IPS DF 6.9 (cell line): ENCODE data around the gene ARHGAP32.

Experiments used
- DNase-seq: peaks from one replicate; pipeline ENCODE4 v3.0.0-alpha.2; 2013; ENCODE audit warnings: low read depth, low spot score
- H3K27ac ChIP-seq: one replicate; pipeline ENCODE4 v1.5.1; 2013; ENCODE audit warnings: low read length, control low read depth
- H3K27me3 ChIP-seq: 2 replicates; pipeline ENCODE4 v1.6.1; 2013; ENCODE audit warnings: mild to moderate bottlenecking, low read length; ENCODE audit not compliant: control insufficient read depth, insufficient read depth
- H3K36me3 ChIP-seq: 2 replicates; pipeline ENCODE4 v1.6.1; 2013; ENCODE audit warnings: low read length; ENCODE audit not compliant: control insufficient read depth, insufficient read depth
- H3K4me1 ChIP-seq: 2 replicates; pipeline ENCODE4 v1.6.1; 2013; ENCODE audit warnings: low read length; ENCODE audit not compliant: control insufficient read depth, insufficient read depth
- H3K4me3 ChIP-seq: 2 replicates; pipeline ENCODE4 v1.5.1; 2013; ENCODE audit warnings: mild to moderate bottlenecking, low read length
- H3K9me3 ChIP-seq: 2 replicates; pipeline ENCODE4 v1.6.1; 2013; ENCODE audit warnings: low read length, inconsistent platforms; ENCODE audit not compliant: control insufficient read depth, insufficient read depth
- WGBS: extraction: QIAGEN DNeasy Blood & Tissue Kit; methylation state at CpG from one replicate; pipeline ENCODE4 v1.1.7; 2013; ENCODE audit warnings: mixed read lengths, missing lambda C conversion rate; ENCODE audit not compliant: insufficient read length, insufficient coverage; 5-methylcytosine and 5-hydroxymethylcytosine counted together

The ARHGAP32 gene

GRCh38 chr11:128937480-128937879 lies 254.6 kb downstream of the ARHGAP32 start:
- Histone ChIP-seq H3K9me3 (no peaks in the 10 kb centered on the region), H3K4me3 (no peak overlapping the region), H3K27me3 (peaks cover 7% of the 10 kb centered on the region; the same call in 1 of the 2 replicates), H3K36me3 (no peaks in the 10 kb centered on the region), H3K27ac (no peak overlapping the region), H3K4me1 (peaks cover 9% of the 10 kb centered on the region)
- no peak for DNase-seq
- no CpG with 5 or more reads among the region's 9 CpGs for WGBS

- Histone ChIP-seq H3K27me3 (peaks cover 9% of the 10 kb centered on the region; the same call in 1 of the 2 replicates), H3K4me3 (no peak overlapping the region), H3K36me3 (no peaks in the 10 kb centered on the region), H3K4me1 (peaks cover 9% of the 10 kb centered on the region), H3K9me3 (no peaks in the 10 kb centered on the region), H3K27ac (no peak overlapping the region)
- peak; percentile 55 for DNase-seq
- WGBS = no CpG with 5 or more reads among the region's 16 CpGs
These were observed 255.4 kb downstream of the ARHGAP32 start for GRCh38 chr11:128936606-128937251.

GRCh38 chr11:128934926-128935325 lies 257.2 kb downstream of the ARHGAP32 start:
- H3K27me3 ChIP-seq = peaks cover 12% of the 10 kb centered on the region; the same call in 1 of the 2 replicates
- no peak overlapping the region for H3K27ac ChIP-seq
- no peaks in the 10 kb centered on the region for H3K9me3 ChIP-seq
- H3K36me3 ChIP-seq = no peaks in the 10 kb centered on the region
- WGBS = no CpG with 5 or more reads among the region's 10 CpGs
- H3K4me1 ChIP-seq = peaks cover 9% of the 10 kb centered on the region
- DNase-seq = no peak
- no peak overlapping the region for H3K4me3 ChIP-seq

GRCh38 chr11:128934351-128934750 lies 257.8 kb downstream of the ARHGAP32 start:
- no peak overlapping the region for H3K4me3 ChIP-seq
- peaks cover 18% of the 10 kb centered on the region; the same call in 1 of the 2 replicates for H3K27me3 ChIP-seq
- no peak overlapping the region for H3K27ac ChIP-seq
- no peaks in the 10 kb centered on the region for H3K9me3 ChIP-seq
- no peaks in the 10 kb centered on the region for H3K36me3 ChIP-seq
- WGBS = no CpG with 5 or more reads among the region's 7 CpGs
- peaks cover 11% of the 10 kb centered on the region for H3K4me1 ChIP-seq
- DNase-seq = no peak

- no peak overlapping the region for H3K4me3 ChIP-seq
- no peaks in the 10 kb centered on the region for H3K36me3 ChIP-seq
- peaks cover 20% of the 10 kb centered on the region; the same call in 1 of the 2 replicates for H3K27me3 ChIP-seq
- peaks cover 11% of the 10 kb centered on the region for H3K4me1 ChIP-seq
- no CpG with 5 or more reads among the region's 7 CpGs for WGBS
- H3K27ac ChIP-seq = no peak overlapping the region
- H3K9me3 ChIP-seq = no peaks in the 10 kb centered on the region
- no peak for DNase-seq
These were observed 258.5 kb downstream of the ARHGAP32 start for GRCh38 chr11:128933481-128934178.

GRCh38 chr11:128931668-128932067 lies 260.5 kb downstream of the ARHGAP32 start:
- DNase-seq = no peak
- Histone ChIP-seq H3K27me3 (peaks cover 33% of the 10 kb centered on the region), H3K4me1 (peaks cover 8% of the 10 kb centered on the region), H3K27ac (no peak overlapping the region), H3K36me3 (no peaks in the 10 kb centered on the region), H3K9me3 (no peaks in the 10 kb centered on the region), H3K4me3 (no peak overlapping the region)
- no CpG with 5 or more reads among the region's 6 CpGs for WGBS

- no peaks in the 10 kb centered on the region for H3K36me3 ChIP-seq
- H3K27me3 ChIP-seq = peaks cover 39% of the 10 kb centered on the region
- H3K9me3 ChIP-seq = no peaks in the 10 kb centered on the region
- peaks cover 10% of the 10 kb centered on the region for H3K4me1 ChIP-seq
- no peak overlapping the region for H3K27ac ChIP-seq
- H3K4me3 ChIP-seq = no peak overlapping the region
- DNase-seq = no peak
- no CpG with 5 or more reads among the region's 3 CpGs for WGBS
These were observed 261.1 kb downstream of the ARHGAP32 start for GRCh38 chr11:128931066-128931465.

GRCh38 chr11:128929991-128930390 lies 262.1 kb downstream of the ARHGAP32 start:
- WGBS = no CpG with 5 or more reads among the region's 12 CpGs
- H3K4me1 ChIP-seq = peaks cover 10% of the 10 kb centered on the region
- H3K9me3 ChIP-seq = no peaks in the 10 kb centered on the region
- no peak overlapping the region for H3K4me3 ChIP-seq
- peaks cover 41% of the 10 kb centered on the region for H3K27me3 ChIP-seq
- H3K27ac ChIP-seq = no peak overlapping the region
- no peak for DNase-seq
- no peaks in the 10 kb centered on the region for H3K36me3 ChIP-seq

- Histone ChIP-seq H3K9me3 (no peaks in the 10 kb centered on the region), H3K4me1 (peaks cover 10% of the 10 kb centered on the region), H3K36me3 (no peaks in the 10 kb centered on the region), H3K4me3 (no peak overlapping the region), H3K27ac (no peak overlapping the region), H3K27me3 (peaks cover 41% of the 10 kb centered on the region)
- no CpG with 5 or more reads among the region's 5 CpGs for WGBS
- no peak for DNase-seq
These were observed 262.7 kb downstream of the ARHGAP32 start for GRCh38 chr11:128929468-128929867.

- Histone ChIP-seq H3K27me3 (peaks cover 42% of the 10 kb centered on the region), H3K9me3 (no peaks in the 10 kb centered on the region), H3K36me3 (no peaks in the 10 kb centered on the region), H3K27ac (no peak overlapping the region), H3K4me1 (peaks cover 10% of the 10 kb centered on the region), H3K4me3 (no peak overlapping the region)
- no CpG with 5 or more reads among the region's 5 CpGs for WGBS
- DNase-seq = no peak
These were observed 263.7 kb downstream of the ARHGAP32 start for GRCh38 chr11:128928400-128928799.
